Muscle of back (tissue), 13 donors: Measurements from ENCODE around the gene CACNA2D3. TPM values are rescaled to one million over a fixed set of nuclear protein-coding genes. Genes with fewer than 3 reads are reported as not detected.
"Not testable (repeated sequence)": the region's sequence is repeated elsewhere in the genome, so short reads cannot be mapped to it uniquely, and the experiment has no call there.

Source experiments
- DNase-seq, 3 donors: peaks; one replicate each; pipeline versions ENCODE4 v3.0.0 to v3.0.0-alpha.2; 2013
- long read RNA-seq, 9 donors: transcript quantifications; one replicate each; lab custom pipeline, GENCODE V29; 2026
- polyA plus RNA-seq, 10 donors: library from polyadenylated mRNA; unstranded; fragments of 120-200 nt; gene quantifications; one replicate each; pipeline ENCODE4 v1.2.1, GENCODE V29; 2013; ENCODE audit not compliant: insufficient read length in 10 of 10

CACNA2D3 gene
- polyA plus RNA-seq = 1 to 10 TPM; 1.0 to 2.9 (median 1.9) TPM
- long read RNA-seq, donor 1 = 0 reads
- long read RNA-seq, donor 2 = 0 reads
- long read RNA-seq, donor 3 = 0 reads
- long read RNA-seq, donor 4 = 0 reads
- long read RNA-seq, donor 5 = 0 reads
- long read RNA-seq, donor 6, partial matches to known transcripts = 19 of 135 reads
- long read RNA-seq, donor 6, other reads (novel, unspliced or antisense) = 116 of 135 reads
- long read RNA-seq, donor 7 = 0 reads
- long read RNA-seq, donor 8 = 0 reads
- long read RNA-seq, donor 9, partial matches to known transcripts = 18 of 18 reads
- long read RNA-seq, donor 9, other reads (novel, unspliced or antisense) = 0 of 18 reads

DNA sequence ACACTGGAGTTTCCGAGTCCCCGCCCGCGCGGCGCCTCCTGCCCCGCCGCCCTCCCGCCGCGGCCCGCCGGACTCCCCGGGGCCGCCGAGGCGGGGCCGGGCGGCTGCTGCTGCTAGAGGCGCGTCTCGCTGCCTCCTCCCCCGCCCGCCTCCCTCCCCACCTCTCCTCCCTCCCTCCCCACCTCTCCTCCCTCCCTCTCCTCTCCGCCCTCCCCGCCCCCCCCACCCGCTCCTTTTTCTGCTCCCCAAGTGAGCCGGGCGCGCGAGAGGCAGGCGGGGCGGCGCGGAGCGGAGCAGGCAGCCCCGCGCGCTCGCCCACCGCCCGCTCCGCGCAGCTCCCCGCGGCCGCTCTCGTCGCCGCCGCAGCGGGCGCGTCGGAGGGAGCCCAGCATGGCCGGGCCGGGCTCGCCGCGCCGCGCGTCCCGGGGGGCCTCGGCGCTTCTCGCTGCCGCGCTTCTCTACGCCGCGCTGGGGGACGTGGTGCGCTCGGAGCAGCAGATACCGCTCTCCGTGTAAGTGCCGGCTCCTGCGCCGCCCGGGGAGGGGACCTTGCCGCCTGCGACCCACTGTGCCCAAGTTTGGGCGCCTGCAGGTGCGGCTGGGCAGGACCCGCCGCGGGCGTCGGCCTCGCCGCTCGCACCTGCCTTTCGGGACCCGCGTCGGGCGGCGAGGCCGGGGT lies at the start of gene CACNA2D3:
CACNA2D3 (plus strand) TSS at position 229 of the 679 bp plus-strand sequence.
- peak in 2 of 3 donors; percentile 38 to 57 for DNase-seq

DNA sequence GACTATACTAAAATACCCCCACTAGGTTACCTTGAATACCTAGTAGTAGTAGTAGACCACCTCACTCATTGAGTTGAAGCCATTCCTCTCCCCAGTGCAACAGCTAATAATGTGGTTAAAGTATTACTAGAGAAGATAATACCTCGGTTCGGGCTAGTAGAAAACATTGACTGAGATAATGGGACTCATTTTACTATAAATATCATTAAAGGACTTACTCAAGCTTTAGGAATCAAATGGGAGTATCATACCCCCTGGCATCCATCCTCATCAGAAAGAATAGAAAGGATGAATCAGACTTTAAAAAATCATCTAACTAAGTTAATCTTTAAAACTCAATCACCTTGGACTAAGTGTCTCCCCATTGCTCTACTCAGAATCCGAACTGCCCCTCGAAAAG lies 49.0 kb upstream of the CACNA2D3 start:
- no peak for DNase-seq

DNA sequence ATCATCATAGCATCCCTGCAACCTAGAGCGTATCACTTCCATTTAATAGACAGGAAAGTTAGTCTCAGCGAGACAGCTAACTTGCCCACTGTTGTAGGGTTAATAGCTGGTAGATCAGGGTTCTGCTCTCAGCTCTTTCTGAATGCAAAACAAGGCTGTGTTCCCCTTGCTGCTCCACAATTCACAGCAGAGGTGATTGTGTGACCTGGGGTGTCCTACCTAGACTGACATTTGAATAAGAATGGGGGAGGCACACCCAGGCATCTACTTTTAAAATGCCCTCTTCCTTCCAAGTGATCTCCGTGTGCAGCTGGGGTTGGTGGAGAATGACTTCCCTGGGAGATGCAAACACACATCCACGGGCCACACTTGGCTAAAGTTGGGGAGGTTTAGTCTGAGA lies 43.0 kb upstream of the CACNA2D3 start:
- no peak for DNase-seq

DNA sequence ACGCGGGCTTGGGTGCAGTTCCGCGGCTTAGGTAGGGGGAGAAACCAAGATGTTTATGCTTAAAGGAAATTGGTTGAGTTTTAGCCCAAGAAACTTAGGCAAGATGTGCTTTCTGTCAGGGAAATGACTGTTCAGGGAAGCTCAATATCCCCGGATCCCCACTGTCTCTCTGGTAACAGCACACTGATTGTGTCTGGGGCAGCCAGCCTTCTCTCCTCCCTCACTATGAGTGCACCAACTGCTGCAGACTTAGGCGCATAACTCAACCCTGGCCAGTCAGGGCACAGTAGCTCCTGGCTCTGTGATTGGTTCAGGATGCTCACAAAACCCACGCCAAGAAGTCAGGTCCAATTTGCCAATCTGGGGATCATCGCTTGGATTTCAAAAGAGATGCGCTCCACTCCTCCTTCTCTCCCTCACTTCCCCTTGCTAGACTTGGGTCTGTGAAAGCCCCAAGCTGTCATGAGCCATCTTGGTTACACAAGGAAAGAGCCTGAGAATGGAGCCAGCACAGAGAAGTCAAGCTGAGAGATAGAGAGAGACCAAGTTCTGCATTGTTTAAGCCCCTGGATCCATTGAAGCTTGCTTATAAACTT lies 42.5 kb upstream of the CACNA2D3 start:
- no peak for DNase-seq

DNA sequence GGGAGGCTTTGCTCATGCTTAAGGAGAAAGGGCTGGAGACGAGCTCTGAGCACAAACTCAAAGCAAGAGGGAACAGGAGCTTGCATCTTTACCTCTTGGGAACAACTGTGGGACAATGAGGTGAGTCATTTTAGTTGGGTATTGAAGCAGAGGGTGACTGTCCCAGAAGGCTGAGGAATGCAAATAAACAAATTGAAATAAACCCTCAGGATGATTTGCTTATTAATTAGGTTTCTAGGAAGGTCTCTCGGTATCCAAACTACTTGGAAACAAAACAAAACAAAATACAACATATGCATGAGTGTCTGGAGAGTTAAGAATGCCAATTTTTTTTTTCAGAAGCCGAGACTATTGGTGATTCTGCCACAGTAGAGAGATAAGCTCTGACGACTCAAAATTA lies 38.4 kb upstream of the CACNA2D3 start:
- DNase-seq = no peak

DNA sequence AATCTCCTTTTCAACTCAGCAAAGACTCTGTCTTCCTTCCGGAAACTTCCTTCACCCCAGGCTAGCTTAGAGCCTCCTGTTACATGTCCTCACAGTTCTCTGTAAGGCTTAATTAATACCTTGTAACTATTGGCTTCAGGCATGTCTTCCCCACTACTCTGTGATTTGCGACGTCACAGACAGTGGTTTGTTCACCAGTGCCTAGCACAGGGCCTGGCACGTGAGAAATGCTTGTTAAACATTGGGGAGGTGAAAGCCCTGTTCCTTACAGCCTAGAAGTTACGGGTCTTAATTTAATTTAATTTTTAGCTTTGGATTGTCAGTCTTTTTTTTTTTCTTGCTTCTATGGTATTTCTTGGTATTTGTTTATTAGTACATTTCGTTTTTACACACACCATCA lies 36.4 kb upstream of the CACNA2D3 start:
- DNase-seq = no peak

DNA sequence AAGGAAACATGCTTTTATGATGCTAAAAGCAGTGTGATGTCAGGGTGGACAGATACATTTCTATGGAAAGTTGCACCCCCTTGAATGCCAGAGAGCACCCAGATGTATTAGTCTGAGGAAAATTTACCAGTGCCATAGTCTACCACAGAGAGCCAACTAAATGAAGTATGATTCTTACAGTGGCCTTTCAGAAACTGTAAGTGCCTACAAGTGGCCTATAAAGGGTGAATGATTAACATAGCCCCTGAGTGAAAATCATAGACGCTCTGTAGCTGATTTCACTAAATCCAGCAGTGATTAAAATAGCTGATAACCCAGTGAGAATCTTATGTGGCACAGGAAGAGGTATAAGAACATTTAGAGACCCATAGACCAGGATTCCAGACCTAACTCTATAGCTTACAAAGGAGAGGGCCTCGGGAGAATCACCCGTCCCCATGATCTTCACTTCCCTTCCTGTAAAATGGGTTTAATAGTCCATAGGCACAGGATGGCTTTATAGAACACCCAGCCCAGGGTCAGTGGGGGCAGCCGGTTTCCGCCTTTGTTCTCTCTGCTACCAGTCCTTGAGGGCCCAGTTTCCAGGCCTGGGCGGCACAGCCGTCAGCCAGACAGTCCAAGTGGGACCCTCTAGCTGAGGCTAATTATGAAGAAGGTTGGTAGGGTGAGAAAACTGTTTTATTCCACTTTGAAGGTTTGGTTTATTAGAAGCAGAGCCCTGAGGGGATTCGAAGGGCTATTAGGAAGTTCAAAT lies 35.5 kb upstream of the CACNA2D3 start:
- no peak for DNase-seq

DNA sequence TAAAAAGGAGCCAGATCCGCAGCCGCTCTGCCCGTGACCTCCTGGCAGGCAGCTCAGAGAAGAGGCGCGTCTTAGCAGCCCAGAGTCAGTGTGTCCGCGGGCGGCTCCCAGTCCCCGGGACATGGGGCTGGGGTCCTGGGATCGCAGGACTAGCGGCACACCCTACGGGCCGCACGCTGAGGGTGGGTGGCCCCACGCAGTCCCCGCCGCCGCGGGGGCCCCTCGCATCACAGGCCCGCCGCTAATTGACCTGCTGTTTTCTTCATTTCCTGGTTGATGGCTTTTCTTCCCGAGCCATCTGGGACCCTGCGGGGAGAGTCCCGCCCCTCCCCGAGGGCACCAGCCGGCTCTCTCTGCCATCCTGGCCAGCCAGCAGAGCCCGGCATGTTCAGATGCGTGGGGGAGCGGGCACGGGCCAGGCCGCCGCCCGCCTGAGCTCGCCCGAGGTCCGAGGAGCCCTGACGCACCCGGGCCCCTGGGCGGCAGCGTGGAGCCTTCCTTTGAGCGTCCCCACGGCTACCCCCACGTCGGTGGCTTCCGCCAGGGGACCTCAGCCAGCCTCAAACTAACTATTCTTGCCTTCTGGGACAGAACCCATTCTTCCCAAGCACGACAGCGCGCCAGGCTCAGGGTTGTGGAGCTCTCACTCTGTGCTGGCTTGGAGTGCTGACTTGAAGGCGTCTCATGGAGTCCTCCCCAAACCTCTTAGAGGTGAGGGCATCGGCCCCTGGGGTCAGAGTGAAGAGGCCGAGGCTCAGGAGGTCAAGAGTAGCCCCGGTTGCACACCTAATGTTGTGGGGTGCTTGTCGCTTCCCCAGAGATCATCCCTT lies 34.6 kb upstream of the CACNA2D3 start:
- DNase-seq = peak in 2 of 3 donors; percentile 16 to 31

DNA sequence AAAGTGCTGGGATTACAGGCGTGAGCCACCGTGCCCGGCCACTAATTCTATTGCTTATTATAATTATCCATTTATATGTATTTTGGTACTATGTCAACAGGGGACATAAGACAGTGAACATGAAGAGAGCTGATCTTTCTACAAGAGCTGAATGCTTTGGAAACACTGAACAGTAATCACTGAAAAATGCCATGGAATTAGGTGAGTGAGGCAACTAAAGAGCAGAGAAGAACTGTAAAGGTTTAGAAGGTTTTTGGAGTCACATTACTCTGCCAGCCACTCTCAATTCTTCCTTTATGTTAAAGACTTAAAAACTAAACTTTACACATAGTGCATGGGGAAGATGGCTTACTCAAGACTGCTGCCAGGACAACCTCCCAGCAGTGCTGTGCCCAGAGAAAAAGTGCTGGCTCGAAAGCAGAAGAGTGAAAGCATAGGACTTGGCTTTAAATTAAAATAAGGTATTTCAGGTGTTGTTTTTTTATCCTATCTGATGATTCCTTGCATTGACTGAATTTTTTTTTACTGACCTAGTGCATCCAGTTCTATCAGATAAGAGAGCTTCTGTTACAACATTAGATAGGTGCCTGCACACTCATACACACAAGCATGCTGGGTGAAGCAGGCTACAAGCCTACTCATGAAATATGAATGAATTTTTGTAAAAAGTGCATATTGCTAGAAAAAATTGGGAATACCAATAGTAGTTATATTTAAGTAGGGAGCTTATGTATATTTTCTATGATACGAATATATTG lies 28.7 kb upstream of the CACNA2D3 start:
- DNase-seq = no peak

DNA sequence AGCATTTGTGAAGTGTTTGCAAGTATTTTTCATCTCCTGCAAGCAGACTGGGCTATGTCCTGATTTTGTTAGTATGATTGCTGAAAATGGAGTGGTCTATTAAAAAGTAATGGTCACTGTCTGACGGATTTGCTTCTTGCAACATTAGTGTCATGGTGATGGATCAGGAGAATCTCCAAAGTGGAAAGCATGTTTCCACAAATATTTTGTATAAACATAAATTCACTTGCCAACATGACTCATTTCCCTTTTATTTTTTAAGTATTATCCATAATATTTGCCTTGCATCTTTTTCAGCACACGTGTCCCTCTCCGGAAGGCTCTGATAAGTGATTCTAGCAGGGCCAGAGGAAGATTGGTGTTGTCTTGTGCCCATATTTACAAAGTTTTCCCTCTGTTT lies 27.4 kb upstream of the CACNA2D3 start:
- DNase-seq = no peak

DNA sequence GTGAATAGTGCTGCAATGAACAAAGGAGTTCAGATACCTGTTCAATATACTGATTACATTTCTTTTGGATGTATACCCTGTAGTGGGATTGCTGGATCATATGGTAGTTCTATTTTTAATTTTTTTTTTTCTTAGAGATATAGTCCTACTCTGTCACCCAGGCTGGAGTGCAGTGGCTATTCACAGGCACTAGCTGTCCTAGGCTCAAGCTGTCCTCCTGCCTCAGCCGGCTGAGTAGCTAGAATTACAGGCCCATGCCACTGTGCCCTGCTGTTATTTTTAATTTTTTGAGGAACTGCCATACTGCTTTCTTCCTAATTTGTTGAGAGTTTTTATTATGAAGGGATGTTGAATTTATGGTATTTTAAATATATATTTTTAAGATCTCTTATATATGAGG lies 23.0 kb upstream of the CACNA2D3 start:
- DNase-seq = no peak

DNA sequence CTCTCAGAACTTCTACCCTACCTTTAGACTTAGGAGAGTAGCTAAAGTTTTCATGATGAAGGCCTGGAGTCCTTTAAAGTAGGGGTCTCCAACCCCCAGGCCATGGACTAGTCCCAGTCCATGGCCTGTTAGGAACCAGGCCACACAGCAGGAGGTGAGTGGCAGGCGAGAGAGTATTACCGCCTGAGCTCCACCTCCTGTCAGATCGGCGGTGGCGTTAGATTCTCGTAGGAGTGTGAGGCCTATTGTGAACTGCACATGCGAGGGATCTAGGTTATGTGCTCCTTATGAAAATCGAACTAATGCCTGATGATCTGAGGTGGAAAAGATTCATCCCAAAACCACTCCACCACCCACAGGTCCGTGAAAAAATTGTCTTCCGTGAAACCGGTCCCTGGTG lies 18.3 kb upstream of the CACNA2D3 start:
- DNase-seq = no peak

DNA sequence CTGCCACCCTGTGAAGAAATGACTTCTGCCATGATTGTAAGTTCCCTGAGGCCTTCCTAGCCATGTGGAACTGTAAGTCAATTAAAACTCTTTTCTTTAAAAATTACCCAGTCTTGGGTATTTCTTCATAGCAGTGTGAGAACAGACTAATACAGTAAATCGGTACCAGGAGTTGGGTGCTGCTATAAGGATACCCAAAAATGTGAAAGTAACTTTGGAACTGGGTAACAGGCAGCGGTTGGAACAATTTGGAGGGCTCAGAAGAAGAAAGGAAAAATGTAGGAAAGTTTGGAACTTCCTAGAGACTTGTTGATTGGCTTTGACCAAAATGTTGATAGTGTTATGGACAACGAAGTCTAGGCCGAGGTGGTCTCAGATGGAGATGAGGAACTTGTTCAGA lies 6.2 kb upstream of the CACNA2D3 start:
- not testable (repeated sequence) for DNase-seq

DNA sequence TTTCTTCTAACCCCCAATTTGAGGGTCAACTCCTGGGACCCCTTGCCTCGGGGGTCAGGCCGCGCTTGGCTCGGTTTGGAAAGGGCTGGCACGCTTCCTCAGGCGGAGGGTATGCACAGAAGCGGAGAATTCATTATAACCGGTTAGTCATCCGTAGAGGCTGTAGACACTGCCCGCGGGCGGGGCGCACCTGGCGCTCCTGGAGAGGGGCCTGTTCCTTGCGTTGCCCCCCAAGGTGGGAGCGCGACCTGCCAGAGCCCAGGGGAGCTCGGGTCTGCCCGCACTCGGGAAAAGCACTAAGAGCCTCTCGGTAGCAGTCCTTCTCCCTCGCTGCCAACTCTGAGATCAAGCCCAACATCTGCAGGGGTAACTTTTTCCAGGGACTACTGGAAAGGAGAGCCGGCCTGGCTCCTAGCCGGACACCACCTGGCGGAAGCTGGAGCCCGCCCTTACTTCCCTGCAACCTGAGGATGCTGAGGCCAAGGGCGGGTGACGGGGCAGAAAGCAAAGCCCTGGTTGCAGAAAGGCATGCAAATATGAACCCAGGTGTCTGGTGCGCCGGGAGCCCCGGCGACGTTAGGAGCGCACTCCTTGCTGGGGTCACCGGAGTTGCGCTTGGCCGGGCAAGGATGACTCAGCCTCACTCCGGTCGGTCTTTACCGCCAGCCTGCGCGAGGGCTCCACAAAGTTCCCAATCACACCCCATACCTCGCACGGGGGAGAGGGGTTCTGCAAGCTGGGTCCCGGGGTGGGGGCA lies 1.5 kb upstream of the CACNA2D3 start:
- peak in 1 of 3 donors; percentile 39 for DNase-seq

DNA sequence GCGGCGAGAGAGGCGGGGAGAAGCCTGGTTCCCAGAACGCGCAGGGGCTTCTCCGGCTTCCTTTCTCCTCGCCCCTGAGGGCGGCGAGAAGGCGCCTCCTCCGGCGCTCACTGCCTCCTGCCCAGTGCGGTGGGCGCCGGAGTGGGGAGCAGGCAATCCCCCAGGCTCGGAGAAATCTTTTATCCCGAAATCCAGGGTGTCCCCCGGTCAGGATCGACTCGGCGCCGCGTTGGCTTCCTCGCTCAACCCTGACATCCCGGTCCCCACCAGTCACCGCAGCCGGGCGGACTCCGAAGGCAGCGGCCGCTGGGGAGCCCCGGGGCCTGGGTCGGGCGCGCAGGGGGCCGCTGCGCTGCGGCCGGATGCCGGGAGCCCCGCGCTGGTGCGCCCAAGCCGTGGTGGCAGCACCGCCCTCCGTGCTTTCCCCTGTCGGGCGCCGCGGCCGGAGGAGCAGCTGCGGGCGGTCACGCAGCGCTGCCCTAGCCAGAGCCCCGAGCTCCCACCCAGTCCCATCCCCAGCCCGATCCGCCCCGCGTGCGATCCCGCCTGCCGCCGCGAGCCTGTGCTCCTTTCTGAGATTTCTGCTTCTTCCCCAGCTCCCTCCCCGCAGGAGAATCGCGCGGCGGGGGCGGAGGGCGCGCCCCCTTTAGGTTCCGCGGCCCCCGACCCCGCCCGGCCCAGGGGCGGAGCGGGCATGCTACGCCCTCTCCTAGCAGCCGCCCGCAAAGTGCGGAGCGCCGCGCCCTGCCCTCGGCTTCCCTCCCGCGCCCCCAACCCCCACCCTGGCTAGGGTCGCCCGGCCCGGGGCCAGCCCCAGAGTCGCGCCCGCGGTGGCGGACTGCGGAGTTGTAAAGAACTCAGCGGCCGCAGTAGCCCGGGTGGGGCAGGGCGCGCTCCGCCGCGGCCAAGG lies 683 bp upstream of the CACNA2D3 start:
- DNase-seq = peak in 1 of 3 donors; percentile 53

DNA sequence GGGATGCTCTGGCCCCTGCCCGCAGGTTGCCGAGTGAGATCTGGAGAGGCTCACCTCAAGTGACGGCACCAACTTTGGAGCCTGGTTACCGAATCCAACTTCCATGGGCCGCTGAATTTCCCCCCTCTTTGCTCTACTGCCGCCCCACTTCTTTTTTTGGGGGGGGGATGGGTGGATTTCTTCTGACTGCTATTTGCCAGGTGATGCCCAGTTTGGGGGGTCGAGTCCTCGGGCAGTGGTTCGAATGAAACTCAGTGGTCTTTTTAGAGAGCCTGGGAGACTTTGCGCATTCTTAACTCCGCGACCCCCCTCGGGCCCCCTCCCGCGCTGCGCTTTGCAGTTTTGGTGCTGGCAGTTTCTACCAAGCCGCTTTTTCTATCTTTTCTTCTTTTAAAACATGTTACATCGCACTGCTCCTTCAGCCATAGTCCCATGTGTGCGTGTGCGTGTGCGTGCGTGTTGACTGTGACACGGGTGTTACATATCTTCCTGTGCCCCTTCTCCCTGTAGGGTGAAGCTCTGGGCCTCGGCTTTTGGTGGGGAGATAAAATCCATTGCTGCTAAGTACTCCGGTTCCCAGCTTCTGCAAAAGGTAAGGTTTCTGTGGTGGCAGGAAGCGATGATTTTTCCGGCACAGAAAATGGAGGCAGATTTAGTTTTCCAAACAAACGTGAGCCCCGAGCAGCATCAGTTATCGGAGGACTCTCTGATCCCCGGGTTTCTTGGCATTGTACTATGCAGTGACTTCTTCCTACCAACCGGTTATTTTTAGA lies 837 bp downstream of the CACNA2D3 start:
- DNase-seq = peak in 1 of 3 donors; percentile 44

DNA sequence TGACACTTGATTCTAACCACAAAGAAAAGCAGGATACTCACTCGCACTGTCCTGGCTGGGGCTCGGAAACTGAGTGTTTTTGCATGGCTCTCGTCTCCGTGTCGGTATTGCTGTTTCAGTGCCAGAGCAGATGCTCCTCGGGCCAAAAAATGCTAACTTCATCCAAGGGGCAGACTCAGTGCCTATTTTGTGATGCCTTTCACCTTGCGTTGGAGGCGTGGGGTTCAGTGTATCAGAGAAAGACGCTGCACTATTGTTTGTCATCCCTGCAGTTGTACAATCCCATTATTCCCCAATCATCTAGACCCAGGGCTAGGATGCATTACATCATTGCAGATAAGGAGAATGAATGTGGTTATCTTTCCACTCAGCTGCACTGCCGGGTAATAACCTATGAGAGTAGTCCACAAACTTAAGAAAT lies 1.4 kb downstream of the CACNA2D3 start:
- DNase-seq = no peak

DNA sequence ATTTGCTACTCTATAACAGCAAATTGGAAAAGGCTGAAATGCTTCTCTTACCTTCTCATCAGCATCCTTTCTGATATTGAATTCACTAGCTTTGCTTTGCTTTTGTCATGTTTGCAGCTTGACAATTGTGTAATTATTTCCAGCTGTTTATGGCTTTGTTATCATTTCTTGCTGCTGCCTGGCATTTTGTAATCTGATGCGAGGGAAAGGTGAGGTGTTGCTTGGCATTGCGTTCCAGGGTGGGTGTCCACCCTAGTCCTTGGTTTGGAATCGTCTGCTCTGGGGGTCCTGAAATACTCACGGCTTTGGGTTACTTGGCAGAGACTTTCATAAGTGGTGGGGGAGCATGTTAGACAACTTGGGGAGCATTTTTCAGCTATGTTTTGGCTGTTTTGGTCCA lies 2.9 kb downstream of the CACNA2D3 start:
- DNase-seq = no peak
